K562 (cell line): ENCODE results near the gene IL24. TPM values are rescaled to one million over a fixed set of nuclear protein-coding genes. Genes with fewer than 3 reads are reported as not detected.

Source experiments
- ATAC-seq: fragments of 200-7000 bp; cut with Tn5 transposase; 3 replicates; pipeline ENCODE4 v1.9.1; 2020; ENCODE audit warnings: moderate library complexity
- BruUV-seq: library from RNA; stranded (reverse); fragments of 400-500 nt; replicated peaks from 2 replicates; lab custom pipeline; 2021; lab: Mats Ljungman, UMichigan
- CTCF ChIA-PET: fragments of 300-600 bp; formaldehyde crosslinking; extraction: SDS; loops from one replicate; lab custom pipeline; 2021; ENCODE audit warnings: low intra/inter-chr PET ratio; lab: Yijun Ruan, JAX
- POLR2A ChIA-PET: fragments of 300-600, 350-650 bp; sonication (Branson Sonifier 250); formaldehyde crosslinking; extraction: SDS; loops from one replicate; lab custom pipeline; 2021; ENCODE audit warnings: antibody characterized with exemption, inconsistent platforms; lab: Yijun Ruan, JAX
- DNase-seq, 4 experiments: peaks; one replicate each; pipeline versions ENCODE4 v3.0.0 to v3.0.0-alpha.2; 2011 to 2018; ENCODE audit warnings: low spot score in 3 of 4, mixed read lengths in 3 of 4; ENCODE audit errors: extremely low read depth in 1 of 4
- FAIRE-seq: peaks from 2 replicates; lab custom pipeline; 2011; peaks lifted over from hg19 to GRCh38; lab: Jason Lieb, UNC
- H2AFZ ChIP-seq: 2 replicates; pipeline ENCODE4 v1.6.0; 2011; ENCODE audit warnings: low read depth, low read length, control low read depth, inconsistent platforms
- H3K27ac ChIP-seq: fragments of 200-600 bp; 3 replicates; pipeline ENCODE4 v1.8.0; 2011; ENCODE audit warnings: low read depth, mild to moderate bottlenecking, control low read depth, inconsistent platforms, low read length, moderate library complexity, mixed read lengths; ENCODE audit errors: extremely low read depth
- H3K27me3 ChIP-seq, 2 experiments: fragments of 300-600 bp in 1 of 2; 2 replicates in 1 of 2; 3 replicates in 1 of 2; pipeline versions ENCODE4 v1.6.0 to v1.8.0; 2011; ENCODE audit warnings: inconsistent platforms in 2 of 2, low read length in 2 of 2, mild to moderate bottlenecking in 1 of 2, mixed read lengths in 1 of 2, moderate library complexity in 1 of 2; ENCODE audit not compliant: control insufficient read depth in 2 of 2, insufficient read depth in 2 of 2
- H3K36me3 ChIP-seq: fragments of 300-600 bp; 3 replicates; pipeline ENCODE4 v1.8.0; 2011; ENCODE audit warnings: mild to moderate bottlenecking, low read length, inconsistent platforms; ENCODE audit not compliant: control insufficient read depth, insufficient read depth
- H3K4me1 ChIP-seq, 2 experiments: fragments of 200-600 bp in 1 of 2; replicated peaks in 1 of 2; 2 replicates in 1 of 2; 3 replicates in 1 of 2; pipeline versions ENCODE4 v1.5.1 to v1.8.0; 2011; ENCODE audit warnings: inconsistent platforms in 2 of 2, low read length in 2 of 2, mild to moderate bottlenecking in 1 of 2, mixed read lengths in 1 of 2, moderate library complexity in 1 of 2; ENCODE audit not compliant: control insufficient read depth in 2 of 2, insufficient read depth in 2 of 2
- H3K4me2 ChIP-seq: 2 replicates; pipeline ENCODE4 v1.6.1; 2011; ENCODE audit warnings: low read length, control low read depth, inconsistent platforms, mixed read lengths; ENCODE audit not compliant: insufficient read depth
- H3K4me3 ChIP-seq: fragments of 200-600 bp; sonication (generic), shearing (Covaris generic); 2 replicates; pipeline ENCODE4 v1.5.1; 2016; ENCODE audit warnings: control low read depth, inconsistent platforms
- H3K79me2 ChIP-seq: fragments of 200-600 bp; 3 replicates; pipeline ENCODE4 v1.8.0; 2011; ENCODE audit warnings: low read length, inconsistent platforms; ENCODE audit not compliant: control insufficient read depth, insufficient read depth
- H3K9ac ChIP-seq, 2 experiments: 2 replicates each; pipeline versions ENCODE4 v1.6.0 to v1.6.1; 2011; ENCODE audit warnings: low read depth in 2 of 2, low read length in 2 of 2, control low read depth in 1 of 2, inconsistent platforms in 1 of 2, mild to moderate bottlenecking in 1 of 2, mixed read lengths in 1 of 2; ENCODE audit not compliant: insufficient read depth in 1 of 2
- H3K9me1 ChIP-seq: one replicate; pipeline ENCODE4 v1.6.0; 2011; ENCODE audit warnings: inconsistent platforms, mild to moderate bottlenecking, low read length, moderate library complexity; ENCODE audit not compliant: control insufficient read depth, insufficient read depth
- H3K9me3 ChIP-seq: replicated peaks from 2 replicates; pipeline ENCODE4 v1.5.1; 2011; ENCODE audit warnings: low read depth, low read length, inconsistent platforms; ENCODE audit not compliant: control insufficient read depth, insufficient read depth
- H4K20me1 ChIP-seq: replicated peaks from 2 replicates; pipeline ENCODE4 v1.6.1; 2011; ENCODE audit warnings: low read length, inconsistent platforms, mixed read lengths; ENCODE audit not compliant: control insufficient read depth, insufficient read depth
- CREB5 ChIP-seq: fragments of 250-450 bp; sonication (Bioruptor Pico); IDR thresholded peaks from 2 replicates; pipeline ENCODE4 v1.5.0; 2020; ENCODE audit warnings: mild to moderate bottlenecking
- E2F6 ChIP-seq, 2 experiments: IDR thresholded peaks; 2 replicates each; pipeline ENCODE4 v1.6.1; 2011; ENCODE audit warnings: borderline replicate concordance in 1 of 2, control low read depth in 1 of 2, low read depth in 1 of 2, low read length in 1 of 2, mild to moderate bottlenecking in 1 of 2, mixed read lengths in 1 of 2, moderate library complexity in 1 of 2; ENCODE audit not compliant: insufficient read depth in 1 of 2, insufficient read length in 1 of 2, poor library complexity in 1 of 2, severe bottlenecking in 1 of 2; ENCODE audit errors: extremely low read depth in 1 of 2
- EHMT2 ChIP-seq: fragments of 450-650 bp; IDR thresholded peaks from 2 replicates; pipeline ENCODE4 v1.6.1; 2018; ENCODE audit warnings: antibody characterized with exemption
- LEF1 ChIP-seq: fragments of 450-650 bp; IDR thresholded peaks from 2 replicates; pipeline ENCODE4 v1.6.1; 2016; ENCODE audit warnings: mild to moderate bottlenecking
- MLX ChIP-seq, 2 experiments: fragments of 450-650 bp in 1 of 2; sonication (generic) in 1 of 2; formaldehyde crosslinking; conservative IDR thresholded peaks; 2 replicates each; pipeline versions ENCODE4 v1.4.0 to v1.8.1; 2020 to 2022; ENCODE audit warnings: mild to moderate bottlenecking in 1 of 2, missing genetic modification reagents in 1 of 2
- TEAD1 ChIP-seq, 2 experiments: fragments of 450-650 bp in 1 of 2; sonication (generic) in 1 of 2; formaldehyde crosslinking; IDR thresholded peaks; 2 replicates each; pipeline versions ENCODE4 v1.4.0 to v1.8.0; 2020 to 2022; ENCODE audit warnings: mild to moderate bottlenecking in 2 of 2, missing genetic modification reagents in 1 of 2
- TFAM ChIP-seq: fragments of 250-450 bp; sonication (Bioruptor Pico); conservative IDR thresholded peaks from 2 replicates; pipeline ENCODE4 v1.5.0; 2021; ENCODE audit warnings: mild to moderate bottlenecking, moderate library complexity
- UBTF ChIP-seq, 2 experiments: IDR thresholded peaks; 2 replicates each; pipeline ENCODE4 v1.6.1; 2012; ENCODE audit warnings: improper control_type of control experiment in 2 of 2, low read depth in 2 of 2, low read length in 2 of 2, borderline replicate concordance in 1 of 2
- ZNF232 ChIP-seq: sonication (generic); formaldehyde crosslinking; IDR thresholded peaks from 2 replicates; pipeline ENCODE4 v1.8.0; 2022; ENCODE audit warnings: mild to moderate bottlenecking, missing genetic modification reagents
- WGBS: fragments of 100-300 bp; shearing (Covaris generic); methylation state at CpG from one replicate; pipeline ENCODE4 v1.1.6; 2016; ENCODE audit warnings: low coverage, mixed read lengths; ENCODE audit not compliant: insufficient coverage; ENCODE audit errors: missing lambda C conversion rate; 5-methylcytosine and 5-hydroxymethylcytosine counted together
- in situ Hi-C: fragments of 300-500 bp; cut with MboI; formaldehyde crosslinking; loops from 4 replicates; pipeline ENCODE4 v1.15.0; 2018; ENCODE audit warnings: inconsistent platforms, mixed read lengths
- intact Hi-C: fragments of 100-400 bp; cut with micrococcal nuclease; formaldehyde crosslinking; loops from 2 replicates; pipeline ENCODE4 v1.14.2; 2022
- polyA plus RNA-seq, 8 experiments: library from polyadenylated mRNA; depleted of rRNA in 4 of 8; stranded (reverse) in 5 of 8; unstranded in 3 of 8; fragments of >200 nt; fragmentation: Nextera tagmentation in 2 of 8; fragmentation: Illumina TruSeq in 1 of 8; extraction: Ambion mirVana in 2 of 8; extraction: Trizol in 1 of 8; gene quantifications; 2 replicates each; pipeline versions ENCODE4 v1.2.1 to v1.2.3, GENCODE V29; 2011 to 2014; ENCODE audit warnings: inconsistent platforms in 1 of 8, missing spikeins in 1 of 8
- total RNA-seq, 7 experiments: library from RNA; depleted of rRNA in 6 of 7; stranded (reverse); fragments of >200 nt in 6 of 7; fragmentation: Illumina TruSeq in 2 of 7; extraction: Trizol in 2 of 7; gene quantifications; 2 replicates each; pipeline versions ENCODE4 v1.2.1 to v1.2.3, GENCODE V29; 2011 to 2021; ENCODE audit warnings: low replicate concordance in 1 of 7

The IL24 gene
- total and polyA plus RNA-seq, 9 of the 15 experiments (the other 6 are each of a cell fraction or from before 2014, with no cell fraction given), result 0.04 to 0.19 TPM; not detected in 7

DNA sequence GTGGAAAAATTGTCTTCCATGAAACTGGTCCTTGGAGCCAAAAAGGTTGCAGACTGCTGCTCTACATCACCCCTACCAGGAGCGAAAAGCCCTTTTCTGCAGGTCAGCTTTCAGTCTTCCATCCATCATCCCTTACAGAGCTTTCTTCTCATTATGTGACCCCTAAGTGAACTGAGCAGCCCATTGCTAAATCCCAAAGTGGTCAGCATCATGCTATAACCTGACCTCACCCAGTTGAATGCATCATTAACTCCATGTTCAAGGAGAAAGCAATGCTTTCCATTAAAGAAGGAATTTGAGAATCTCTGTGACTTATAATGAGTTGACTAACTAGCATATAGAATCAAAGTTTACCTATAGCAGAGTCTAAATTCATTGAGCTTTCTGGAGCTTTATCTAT, 10.4 kb upstream of the IL24 start:
- Histone ChIP-seq H2AFZ (no peak overlapping the region), H3K4me2 (no peak overlapping the region), H3K36me3 (no peaks in the 10 kb centered on the region), H3K27me3 (peaks cover 31% of the 10 kb centered on the region in 2 experiments), H3K27ac (no peak overlapping the region), H3K79me2 (no peaks in the 10 kb centered on the region), H3K4me1 (peaks cover 0 to 12% of the 10 kb centered on the region in 2 experiments; a peak in 4 of 5 replicates), H3K9me1 (no peaks in the 10 kb centered on the region), H4K20me1 (no peaks in the 10 kb centered on the region), H3K9me3 (no peaks in the 10 kb centered on the region), H3K9ac (no peak overlapping the region), H3K4me3 (no peak overlapping the region)
- POLR2A ChIA-PET, result interaction anchor here (1.0 to 1.1 kb wide), 2 partner anchors 9 to 14 kb away, joined by 3 read pairs; no protein-coding TSS in a partner anchor
- intact Hi-C loops, result no loop called here
- 0% methylated on average over 1 of the region's 1 CpG for WGBS
- CTCF ChIA-PET, result no interaction called here
- in situ Hi-C loops, result no loop called here
- TF ChIP-seq UBTF (IDR thresholded peaks at IDR 0.05; ENCODE audit: borderline replicate concordance in 1 of 2, low read depth in 2 of 2, low read length in 2 of 2) (no peak), ZNF232 (CRISPR knock-in tag) (no peak), EHMT2 (no peak), LEF1 (no peak), E2F6 (IDR thresholded peaks at IDR 0.05; ENCODE audit: borderline replicate concordance in 1 of 2, extremely low read depth in 1 of 2, insufficient read depth in 1 of 2, insufficient read length in 1 of 2, low read depth in 1 of 2, low read length in 1 of 2, poor library complexity in 1 of 2, severe bottlenecking in 1 of 2) (no peak), TFAM (CRISPR knock-in tag) (no peak), MLX (CRISPR knock-in tag; conservative IDR thresholded peaks at IDR 0.05) (no peak), CREB5 (CRISPR knock-in tag) (no peak), TEAD1 (CRISPR knock-in tag; IDR thresholded peaks at IDR 0.05) (no peak)
- DNase-seq, result no peak
- ATAC-seq, result no peak
- BruUV-seq, result no TSS peak
- no peak for FAIRE-seq
